GM19467 (cell line): Measurements from ENCODE around the gene SLC48A1.

Experiments
- ATAC-seq: cut with Tn5 transposase; IDR thresholded peaks from one replicate; pipeline ENCODE4 v1.9.1; 2021; ENCODE audit warnings: mild to moderate bottlenecking, moderate library complexity; ENCODE audit not compliant: unreplicated experiment

SLC48A1 gene

GRCh38 chr12:47776471-47777143, 3.6 kb downstream of the SLC48A1 start:
- no peak for ATAC-seq

- ATAC-seq, result no peak
Observed at GRCh38 chr12:47777151-47777550, 4.1 kb downstream of the SLC48A1 start.

GRCh38 chr12:47777741-47778558, 4.9 kb downstream of the SLC48A1 start:
- ATAC-seq, result no peak

GRCh38 chr12:47778881-47779280, 5.8 kb downstream of the SLC48A1 start:
- no peak for ATAC-seq

GRCh38 chr12:47779301-47779942, 6.4 kb downstream of the SLC48A1 start:
- peak; percentile 78 for ATAC-seq

- ATAC-seq, result no peak
Observed at GRCh38 chr12:47779943-47780504, 7.0 kb downstream of the SLC48A1 start.

GRCh38 chr12:47781479-47782371, 8.7 kb downstream of the SLC48A1 start:
- no peak for ATAC-seq

GRCh38 chr12:47782372-47782770, 9.3 kb downstream of the SLC48A1 start:
- no peak for ATAC-seq

- no peak for ATAC-seq
Observed at GRCh38 chr12:47783024-47783755, 10.2 kb downstream of the SLC48A1 start.

GRCh38 chr12:47783821-47784819, 11.1 kb downstream of the SLC48A1 start:
- no peak for ATAC-seq

- no peak for ATAC-seq
Observed at GRCh38 chr12:47785036-47785886, 12.2 kb downstream of the SLC48A1 start.

- no peak for ATAC-seq
Observed at GRCh38 chr12:47785887-47786661, 13.0 kb downstream of the SLC48A1 start.

GRCh38 chr12:47786662-47787280, 13.7 kb downstream of the SLC48A1 start:
- no peak for ATAC-seq

- no peak for ATAC-seq
Observed at GRCh38 chr12:47787596-47788319, 14.7 kb downstream of the SLC48A1 start.

- no peak for ATAC-seq
Observed at GRCh38 chr12:47789141-47789540, 16.1 kb downstream of the SLC48A1 start.
